Mammary epithelial cell (primary cell): ENCODE data around the gene TOR3A.

ENCODE experiments used
- CTCF ChIP-seq, 2 donors: IDR thresholded peaks in 1 of 2; conservative IDR thresholded peaks in 1 of 2; 2 replicates each; pipeline ENCODE4 v1.5.1; 2011 to 2012; ENCODE audit warnings: inconsistent platforms in 2 of 2, low read length in 2 of 2, mild to moderate bottlenecking in 2 of 2, control low read depth in 1 of 2, low read depth in 1 of 2; ENCODE audit not compliant: insufficient read depth in 1 of 2; ENCODE audit errors: extremely low read depth in 1 of 2
- EZH2 ChIP-seq: IDR thresholded peaks from 2 replicates; pipeline ENCODE4 v1.6.1; 2012; ENCODE audit warnings: low read length, inconsistent platforms, borderline replicate concordance

- TF ChIP-seq CTCF (conservative IDR thresholded peaks at IDR 0.05 in 1 of 2, IDR thresholded peaks at IDR 0.05 in 1 of 2; ENCODE audit: extremely low read depth in 1 of 2, insufficient read depth in 1 of 2, low read depth in 1 of 2, low read length in 2 of 2): no peak
- TF ChIP-seq EZH2: no peak
Observed at GRCh38 chr1:179042087-179042486, 39.8 kb upstream of the TOR3A start.
